GM10266 (cell line): ENCODE data around the gene SHB.

ENCODE experiments used
- DNase-seq: peaks from one replicate; pipeline ENCODE4 v3.0.0; 2012; ENCODE audit errors: extremely low spot score
- TF ChIP-seq, protein P1 (sequence below): IDR thresholded peaks from 2 replicates; pipeline ENCODE4 v1.5.1; 2012; ENCODE audit warnings: mild to moderate bottlenecking, low read depth; ENCODE audit not compliant: control insufficient read depth, insufficient read depth; ENCODE audit errors: missing control alignments

Gene SHB

DNA sequence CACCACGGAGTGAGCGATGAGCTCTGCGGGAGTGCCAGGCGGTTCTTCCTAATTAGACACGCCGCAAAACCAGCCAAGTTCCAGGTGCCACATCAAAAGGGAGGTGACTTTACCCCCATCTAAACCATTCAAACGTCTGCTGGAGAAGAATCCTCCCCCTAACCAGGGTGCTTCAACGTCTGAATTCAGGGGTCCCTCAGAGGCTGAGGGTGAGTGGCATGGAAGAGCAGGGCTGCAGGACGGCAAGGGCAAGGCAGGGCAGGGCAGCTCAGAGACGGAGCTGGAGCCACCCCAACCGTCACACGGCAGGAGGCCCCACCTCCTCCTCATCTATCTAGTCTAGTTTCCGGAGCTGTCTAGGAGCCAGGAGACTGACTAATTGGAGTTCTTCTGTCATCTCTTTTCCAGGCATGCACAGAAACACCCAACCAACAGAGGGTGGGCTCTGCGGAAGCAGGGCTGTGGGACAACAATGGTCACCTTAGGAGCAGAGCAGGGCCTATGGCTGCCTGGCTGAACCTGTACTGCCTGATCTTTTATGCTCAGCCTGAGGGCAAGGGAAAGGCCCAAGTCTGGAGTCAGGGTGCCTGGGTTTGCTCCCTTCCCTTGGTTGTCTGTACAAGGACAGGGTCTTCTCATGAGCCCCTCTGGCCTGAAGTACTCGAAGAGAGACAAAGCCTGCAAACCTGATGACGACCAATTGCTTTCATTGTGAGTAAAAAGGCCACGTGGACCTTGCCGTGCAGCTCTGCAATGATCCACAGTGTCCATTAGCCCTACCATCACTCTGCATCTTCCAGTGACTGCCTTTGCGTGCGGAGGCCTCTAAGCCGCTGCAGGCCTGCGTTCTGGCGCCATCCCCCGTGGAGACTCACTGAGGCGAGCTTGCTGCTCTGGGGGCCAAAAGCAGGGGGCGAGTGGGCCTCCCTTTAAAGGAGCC, 84.1 kb downstream of the SHB start:
- no peak for DNase-seq
- TF ChIP-seq, protein P1, sequence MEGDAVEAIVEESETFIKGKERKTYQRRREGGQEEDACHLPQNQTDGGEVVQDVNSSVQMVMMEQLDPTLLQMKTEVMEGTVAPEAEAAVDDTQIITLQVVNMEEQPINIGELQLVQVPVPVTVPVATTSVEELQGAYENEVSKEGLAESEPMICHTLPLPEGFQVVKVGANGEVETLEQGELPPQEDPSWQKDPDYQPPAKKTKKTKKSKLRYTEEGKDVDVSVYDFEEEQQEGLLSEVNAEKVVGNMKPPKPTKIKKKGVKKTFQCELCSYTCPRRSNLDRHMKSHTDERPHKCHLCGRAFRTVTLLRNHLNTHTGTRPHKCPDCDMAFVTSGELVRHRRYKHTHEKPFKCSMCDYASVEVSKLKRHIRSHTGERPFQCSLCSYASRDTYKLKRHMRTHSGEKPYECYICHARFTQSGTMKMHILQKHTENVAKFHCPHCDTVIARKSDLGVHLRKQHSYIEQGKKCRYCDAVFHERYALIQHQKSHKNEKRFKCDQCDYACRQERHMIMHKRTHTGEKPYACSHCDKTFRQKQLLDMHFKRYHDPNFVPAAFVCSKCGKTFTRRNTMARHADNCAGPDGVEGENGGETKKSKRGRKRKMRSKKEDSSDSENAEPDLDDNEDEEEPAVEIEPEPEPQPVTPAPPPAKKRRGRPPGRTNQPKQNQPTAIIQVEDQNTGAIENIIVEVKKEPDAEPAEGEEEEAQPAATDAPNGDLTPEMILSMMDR, result no peak

DNA sequence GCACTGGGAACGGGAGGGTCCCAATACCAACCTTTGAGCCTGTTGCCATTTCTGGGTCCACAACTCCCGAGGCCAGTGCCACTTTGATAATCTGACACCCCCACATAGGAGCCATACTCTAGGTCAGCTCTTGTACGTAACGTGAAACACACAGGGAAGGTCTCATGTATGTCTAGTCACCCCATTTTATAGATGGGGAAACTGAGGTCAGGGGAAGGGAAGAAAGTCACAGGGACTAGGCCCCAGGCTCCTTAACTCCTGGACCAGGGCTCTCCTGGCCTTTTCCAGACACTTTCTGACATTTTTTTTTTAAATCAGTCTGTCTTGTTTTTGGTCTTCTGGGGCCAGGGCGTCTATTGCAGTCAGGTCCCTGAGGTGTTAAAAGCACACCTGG, 84.8 kb downstream of the SHB start:
- no peak for DNase-seq
- TF ChIP-seq, protein P1, result no peak

DNA sequence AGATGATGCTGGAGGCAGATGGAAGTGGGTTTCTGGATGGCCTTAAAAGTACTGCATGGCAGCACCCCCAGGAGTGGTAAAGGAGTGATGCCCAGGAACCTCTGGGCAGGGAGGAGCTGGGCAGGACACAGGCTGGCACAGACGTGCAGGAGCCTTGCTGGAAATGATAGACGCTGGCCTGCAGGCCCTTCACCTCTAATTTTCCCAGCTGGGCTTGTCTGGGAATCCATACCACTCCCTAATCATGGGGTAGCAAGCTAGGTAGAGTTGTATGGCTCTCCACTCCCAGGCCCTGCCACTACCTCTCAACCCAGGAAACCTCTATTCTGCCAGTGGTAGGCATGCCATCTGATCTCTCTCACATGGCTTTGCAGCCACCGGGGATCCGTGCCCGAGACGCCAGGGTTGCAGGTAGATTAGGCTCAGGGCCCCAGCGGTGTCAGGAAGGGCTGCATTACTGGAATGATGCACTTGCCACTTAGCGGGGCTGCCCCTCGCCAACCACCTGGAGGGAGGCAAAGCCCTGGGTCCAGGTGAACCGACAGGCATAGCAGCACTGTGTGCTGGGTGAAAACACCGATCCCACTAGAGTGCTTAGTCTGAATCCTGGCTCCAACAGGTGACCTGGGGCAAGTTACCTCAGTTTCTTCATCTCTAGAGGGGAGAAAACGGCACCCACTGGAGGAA, 85.5 kb downstream of the SHB start:
- no peak for DNase-seq
- TF ChIP-seq, protein P1, result no peak

DNA sequence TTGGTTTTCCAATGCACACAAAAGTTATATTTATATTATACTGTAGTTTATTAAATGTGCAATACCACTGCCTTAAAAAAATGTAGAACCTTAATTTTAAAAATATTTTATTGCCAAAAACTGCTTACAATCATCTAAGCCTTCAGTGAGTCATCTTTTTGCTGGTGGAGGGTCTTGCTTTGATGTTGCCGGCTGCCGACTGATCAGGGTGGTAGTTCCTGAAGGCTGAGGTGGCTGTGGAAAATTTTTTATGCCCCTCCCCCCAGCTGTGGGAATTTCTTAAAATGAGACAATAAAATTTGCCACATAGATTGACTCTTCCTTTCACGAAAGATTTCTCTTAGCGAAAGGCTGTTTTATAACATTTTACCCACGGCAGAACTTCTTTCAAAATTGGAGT, 89.2 kb downstream of the SHB start:
- TF ChIP-seq, protein P1, result no peak
- no peak for DNase-seq

DNA sequence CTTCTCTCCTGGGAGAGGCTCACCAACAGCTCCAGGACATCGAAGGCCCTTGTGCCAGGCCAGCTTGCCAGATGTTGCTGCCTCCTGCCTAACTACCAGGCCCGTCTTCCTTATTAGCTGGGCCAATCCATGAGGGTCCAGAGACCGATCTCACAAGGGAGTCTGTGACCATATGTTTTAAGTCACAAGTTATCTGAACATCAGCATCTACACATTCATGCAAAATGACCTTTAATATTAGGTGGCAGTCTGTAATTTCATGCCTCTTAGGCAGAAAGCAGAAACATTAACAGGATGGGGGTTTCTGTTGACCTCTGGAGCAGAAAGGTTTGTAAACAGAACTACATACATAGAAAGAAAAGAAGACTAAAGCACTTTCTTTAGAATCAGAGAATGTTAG, 90.0 kb downstream of the SHB start:
- TF ChIP-seq, protein P1, result no peak
- DNase-seq, result no peak

DNA sequence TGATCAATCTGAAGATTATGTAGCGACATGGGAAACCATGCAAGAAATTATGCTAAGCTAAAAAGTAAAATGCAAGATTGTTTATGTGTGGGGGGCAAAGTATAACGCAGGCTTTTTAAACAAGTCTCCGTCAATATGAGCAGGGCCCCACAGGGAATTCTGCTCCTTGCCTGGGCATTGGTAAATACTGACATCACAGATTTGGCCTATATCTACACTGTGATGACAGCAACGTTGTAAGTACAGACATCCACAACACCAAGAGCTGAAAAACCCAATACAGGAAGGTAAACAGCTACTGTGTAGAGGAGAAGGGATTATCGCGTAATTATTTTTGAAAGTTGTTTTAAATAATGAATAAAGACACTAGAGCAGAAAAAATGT, 90.6 kb downstream of the SHB start:
- TF ChIP-seq, protein P1, result no peak
- no peak for DNase-seq
